GM12873 (cell line): Measurements from ENCODE around the gene KLHDC10.

ENCODE experiments used
- TF ChIP-seq, protein P1 (sequence below): IDR thresholded peaks from 2 replicates; pipeline ENCODE4 v1.5.1; 2012; ENCODE audit warnings: low read depth, mild to moderate bottlenecking, moderate library complexity, low read length, control low read depth; ENCODE audit not compliant: insufficient read depth; ENCODE audit errors: missing control alignments

The KLHDC10 gene

DNA sequence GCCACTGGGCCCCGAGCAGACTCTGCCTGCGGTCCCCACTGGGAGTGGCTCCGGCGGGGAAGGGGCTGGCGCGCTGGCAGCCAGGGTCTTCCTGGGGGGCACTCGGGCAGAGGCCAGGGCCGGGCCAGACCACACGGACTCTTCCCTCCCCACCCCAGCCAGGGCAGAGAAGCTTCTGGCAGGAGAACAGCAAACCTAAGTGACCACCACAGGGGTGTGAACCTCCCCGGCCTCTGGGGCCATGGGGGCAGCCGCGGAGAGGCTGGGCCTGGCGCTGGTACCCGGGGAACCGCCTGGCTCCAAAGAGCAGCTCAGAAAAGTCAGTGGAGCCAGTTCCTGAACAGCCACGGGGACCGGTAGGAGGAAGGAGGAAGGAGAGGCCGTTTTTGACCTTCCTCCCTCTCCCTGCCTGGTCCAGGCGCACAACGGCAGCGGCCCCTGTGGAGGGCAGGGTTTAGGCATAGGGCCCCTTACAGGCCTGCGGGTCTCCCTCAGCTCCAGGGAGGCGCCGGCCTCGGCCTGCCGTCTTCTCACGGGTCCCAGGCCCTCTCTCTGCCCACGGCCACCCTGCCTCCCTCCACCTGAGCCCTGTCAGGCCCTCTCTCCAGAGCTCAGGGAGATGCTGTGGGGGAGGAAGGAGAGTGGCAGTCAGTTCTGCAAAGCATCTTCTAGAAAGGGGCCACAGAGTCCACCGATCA, 83.0 kb downstream of the KLHDC10 start:
- TF ChIP-seq, protein P1, sequence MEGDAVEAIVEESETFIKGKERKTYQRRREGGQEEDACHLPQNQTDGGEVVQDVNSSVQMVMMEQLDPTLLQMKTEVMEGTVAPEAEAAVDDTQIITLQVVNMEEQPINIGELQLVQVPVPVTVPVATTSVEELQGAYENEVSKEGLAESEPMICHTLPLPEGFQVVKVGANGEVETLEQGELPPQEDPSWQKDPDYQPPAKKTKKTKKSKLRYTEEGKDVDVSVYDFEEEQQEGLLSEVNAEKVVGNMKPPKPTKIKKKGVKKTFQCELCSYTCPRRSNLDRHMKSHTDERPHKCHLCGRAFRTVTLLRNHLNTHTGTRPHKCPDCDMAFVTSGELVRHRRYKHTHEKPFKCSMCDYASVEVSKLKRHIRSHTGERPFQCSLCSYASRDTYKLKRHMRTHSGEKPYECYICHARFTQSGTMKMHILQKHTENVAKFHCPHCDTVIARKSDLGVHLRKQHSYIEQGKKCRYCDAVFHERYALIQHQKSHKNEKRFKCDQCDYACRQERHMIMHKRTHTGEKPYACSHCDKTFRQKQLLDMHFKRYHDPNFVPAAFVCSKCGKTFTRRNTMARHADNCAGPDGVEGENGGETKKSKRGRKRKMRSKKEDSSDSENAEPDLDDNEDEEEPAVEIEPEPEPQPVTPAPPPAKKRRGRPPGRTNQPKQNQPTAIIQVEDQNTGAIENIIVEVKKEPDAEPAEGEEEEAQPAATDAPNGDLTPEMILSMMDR: no peak

DNA sequence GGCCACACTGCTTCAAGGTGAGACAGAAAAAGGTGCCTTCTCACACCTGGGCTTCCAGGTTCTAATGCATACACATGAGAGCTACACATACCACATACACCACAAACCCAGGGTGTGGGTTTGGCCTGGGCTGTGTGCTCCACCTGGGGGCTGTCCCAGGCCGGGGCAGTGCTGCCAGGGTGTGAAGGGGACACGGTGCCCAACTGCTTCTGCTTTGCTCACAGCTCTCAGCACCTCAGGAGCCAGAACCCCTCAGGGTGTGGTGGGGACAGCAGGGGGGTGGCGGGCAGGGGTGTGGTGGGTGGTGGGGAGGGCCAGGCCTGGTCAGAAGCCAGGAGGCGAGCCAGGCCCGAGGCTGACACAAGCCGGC, 83.8 kb downstream of the KLHDC10 start:
- TF ChIP-seq, protein P1: no peak

- TF ChIP-seq, protein P1: no peak
Measured at GRCh38 chr7:130154501-130155317, 84.4 kb downstream of the KLHDC10 start.

- TF ChIP-seq, protein P1: no peak
Measured at GRCh38 chr7:130156140-130156539, 85.8 kb downstream of the KLHDC10 start.

- TF ChIP-seq, protein P1: no peak
Measured at GRCh38 chr7:130157700-130158099, 87.4 kb downstream of the KLHDC10 start.

GRCh38 chr7:130160023-130160422, 89.7 kb downstream of the KLHDC10 start:
- TF ChIP-seq, protein P1: no peak

DNA sequence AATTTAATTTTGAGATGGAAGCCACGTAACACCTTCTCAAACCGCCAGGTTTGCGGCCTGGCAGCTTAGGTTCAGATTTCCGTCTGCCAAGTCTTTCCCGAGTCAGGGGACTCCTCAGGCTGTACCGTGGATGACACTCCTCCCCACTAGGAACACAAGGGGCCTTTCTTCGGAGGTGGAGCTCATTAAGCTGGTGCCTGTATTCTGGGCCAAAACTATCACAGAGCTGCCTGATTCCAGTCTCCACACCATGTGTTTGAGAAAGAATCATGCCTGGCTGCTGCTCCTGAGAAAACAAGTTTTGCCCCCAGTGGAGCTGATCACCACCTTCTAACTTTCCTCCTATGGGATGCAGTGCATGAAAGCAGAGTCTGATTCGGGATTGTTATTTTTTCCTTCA, 90.1 kb downstream of the KLHDC10 start:
- TF ChIP-seq, protein P1: no peak
